GM18951 (cell line): Measurements from ENCODE around the gene PRR16.

Experiments used
- POLR2A ChIP-seq: IDR thresholded peaks from 4 replicates; pipeline ENCODE4 v1.6.1; 2011; ENCODE audit warnings: mild to moderate bottlenecking; ENCODE audit not compliant: insufficient read length, insufficient read depth; ENCODE audit errors: extremely low read depth
- in situ Hi-C: fragments of 300-500 bp; cut with MboI; formaldehyde crosslinking; loops from one replicate; pipeline ENCODE4 v1.12.0; 2022; ENCODE audit warnings: low sequenced_read_pairs, mixed read lengths, inconsistent platforms; ENCODE audit not compliant: unreplicated experiment

PRR16 gene

DNA sequence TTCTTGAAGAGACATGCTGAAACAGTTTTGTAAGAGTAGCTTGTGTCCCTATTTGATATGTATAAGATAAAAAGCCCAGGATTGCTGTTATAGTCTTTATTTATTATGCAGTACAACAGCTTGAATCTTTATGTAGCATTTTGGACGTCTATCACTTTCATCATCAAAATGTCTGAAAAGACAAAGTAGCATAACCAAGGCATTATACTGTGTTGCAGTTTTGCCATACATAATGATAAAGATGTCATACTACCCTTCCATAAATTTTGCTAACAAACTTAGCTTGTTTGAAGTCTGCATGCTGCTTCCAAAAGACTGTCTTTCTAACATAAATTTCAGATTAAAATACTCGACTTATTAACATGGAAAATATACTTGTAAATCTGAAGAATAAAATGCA is 127.8 kb downstream of the PRR16 start:
- in situ Hi-C loops = no loop called here
- no peak for TF ChIP-seq POLR2A

DNA sequence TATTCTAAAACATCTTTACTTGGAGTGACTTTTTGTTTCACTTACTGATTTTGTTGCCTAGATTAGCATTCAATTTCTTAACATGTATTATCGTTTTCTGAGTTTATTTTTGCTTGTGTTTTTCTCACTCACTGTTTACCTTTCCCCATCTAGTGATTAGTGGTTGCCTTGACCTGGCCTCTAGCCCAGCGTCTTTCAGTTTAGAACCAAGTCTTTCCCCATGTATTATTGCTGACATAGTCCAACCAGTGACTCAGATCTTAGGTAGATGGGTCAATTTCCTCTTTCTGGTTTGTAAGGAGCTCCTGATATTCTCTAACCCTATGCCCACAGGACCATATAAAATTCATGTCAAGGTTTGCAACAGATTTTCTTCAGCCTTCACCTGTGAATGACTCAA is 135.5 kb downstream of the PRR16 start:
- in situ Hi-C loops = no loop called here
- no peak for TF ChIP-seq POLR2A

DNA sequence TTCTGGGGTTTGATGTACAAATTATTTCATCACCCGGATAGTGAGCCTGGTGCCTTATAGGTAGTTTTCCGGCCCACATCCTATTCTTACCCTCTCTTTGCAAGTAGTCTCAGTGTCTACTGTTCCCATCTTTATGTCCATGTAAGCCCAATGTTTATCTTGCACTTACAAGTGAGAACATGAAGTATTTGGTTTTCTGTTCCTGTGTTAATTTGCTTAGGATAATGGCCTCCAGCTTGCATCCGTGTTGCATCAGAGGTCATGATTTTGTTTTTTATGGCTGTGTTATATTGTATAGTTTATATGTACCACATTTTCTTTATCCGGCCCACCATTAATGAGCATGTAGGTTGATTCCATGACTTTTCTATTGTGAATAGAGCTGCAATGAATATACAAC is 136.5 kb downstream of the PRR16 start:
- in situ Hi-C loops = no loop called here
- no peak for TF ChIP-seq POLR2A

DNA sequence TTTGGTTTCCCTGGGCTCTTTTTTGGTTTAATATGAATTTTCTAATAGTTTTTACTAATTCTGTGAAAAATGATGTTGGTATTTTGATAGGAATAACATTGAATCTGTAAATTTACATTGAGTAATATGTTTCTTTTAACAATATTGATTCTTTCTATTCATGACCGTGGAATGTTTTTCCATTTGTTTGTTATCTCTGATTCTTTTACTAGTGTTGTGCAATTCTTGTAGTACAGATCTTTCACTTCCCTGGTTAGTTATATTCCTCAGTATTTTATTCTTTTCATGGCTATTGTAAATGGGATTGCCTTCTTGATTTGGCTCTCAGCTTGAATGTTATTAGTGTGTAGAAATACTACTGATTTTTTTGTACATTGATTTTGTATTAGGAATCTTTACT is 137.9 kb downstream of the PRR16 start:
- TF ChIP-seq POLR2A = no peak
- in situ Hi-C loops = no loop called here

DNA sequence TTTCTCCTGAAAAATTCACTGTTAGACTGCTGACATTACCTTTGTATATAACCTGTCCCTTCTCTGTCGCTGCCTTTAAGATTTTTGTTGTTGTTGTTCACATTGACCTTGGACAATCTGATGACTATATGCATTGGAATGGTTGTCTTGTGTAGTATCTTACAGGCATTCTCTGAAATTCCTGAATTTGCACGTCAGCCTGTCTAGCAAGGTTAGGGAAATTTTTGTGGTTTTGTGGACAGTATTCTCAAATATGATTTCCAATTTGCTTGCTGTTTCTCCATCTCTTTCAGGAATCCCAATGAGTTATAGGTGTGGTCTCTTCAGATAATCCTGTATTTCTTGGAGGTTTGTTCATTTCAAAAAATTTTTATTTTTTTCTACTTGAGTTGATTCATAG is 140.8 kb downstream of the PRR16 start:
- in situ Hi-C loops = no loop called here
- no peak for TF ChIP-seq POLR2A

DNA sequence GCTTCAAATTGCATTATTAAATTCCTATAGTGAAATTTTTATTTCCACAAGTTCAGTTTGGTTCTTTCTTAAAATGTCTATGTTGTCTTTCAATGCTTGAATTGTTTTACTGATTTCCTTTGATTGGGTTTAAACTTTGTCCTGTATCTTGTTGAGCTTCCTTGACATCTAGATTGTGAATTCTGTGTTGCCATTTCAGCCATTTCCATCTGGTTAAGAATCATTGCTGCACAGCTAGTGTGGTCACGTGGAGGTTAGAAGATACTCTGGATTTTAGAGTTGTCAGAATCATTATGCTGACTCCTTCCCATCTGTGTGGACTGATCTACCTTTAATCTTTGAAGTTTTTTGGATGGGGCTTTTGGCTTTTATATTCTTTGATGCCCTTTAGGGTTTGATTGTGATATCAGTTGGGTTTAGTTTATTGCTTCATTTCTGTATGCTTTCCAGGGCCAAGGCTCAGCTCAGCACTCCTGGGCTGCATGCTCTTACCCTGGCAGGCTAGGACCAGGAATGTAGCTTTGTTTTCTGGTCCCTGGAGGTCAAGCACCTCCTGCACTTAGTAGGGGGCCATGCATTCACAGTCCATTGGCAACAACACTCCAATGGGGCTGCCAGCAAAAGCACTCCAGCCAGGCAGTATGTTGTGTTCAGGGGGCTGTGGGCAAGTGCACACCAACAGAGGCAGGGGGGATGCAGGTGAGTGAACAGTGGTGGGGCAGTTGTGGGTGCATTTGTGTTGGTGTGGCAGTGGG is 141.4 kb downstream of the PRR16 start:
- no peak for TF ChIP-seq POLR2A
- in situ Hi-C loops = no loop called here

DNA sequence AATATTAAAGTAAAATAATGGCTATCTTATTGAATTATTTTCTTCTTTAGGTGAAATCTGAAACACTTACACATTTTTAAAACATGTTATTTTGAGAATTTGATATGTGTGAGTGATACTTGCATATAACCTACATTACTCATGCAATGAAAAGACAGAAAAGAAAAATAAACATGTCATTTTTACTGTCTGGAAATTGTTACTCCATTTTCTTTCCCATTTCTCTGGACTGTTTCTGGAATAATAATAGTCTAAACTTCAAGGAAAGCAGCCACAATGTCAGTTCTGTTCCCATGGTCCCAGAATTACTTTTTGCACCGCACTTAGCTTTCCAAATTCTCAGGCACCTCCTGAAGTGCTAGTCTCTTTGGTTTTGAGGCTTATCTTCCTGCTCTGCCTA is 145.5 kb downstream of the PRR16 start:
- in situ Hi-C loops = no loop called here

DNA sequence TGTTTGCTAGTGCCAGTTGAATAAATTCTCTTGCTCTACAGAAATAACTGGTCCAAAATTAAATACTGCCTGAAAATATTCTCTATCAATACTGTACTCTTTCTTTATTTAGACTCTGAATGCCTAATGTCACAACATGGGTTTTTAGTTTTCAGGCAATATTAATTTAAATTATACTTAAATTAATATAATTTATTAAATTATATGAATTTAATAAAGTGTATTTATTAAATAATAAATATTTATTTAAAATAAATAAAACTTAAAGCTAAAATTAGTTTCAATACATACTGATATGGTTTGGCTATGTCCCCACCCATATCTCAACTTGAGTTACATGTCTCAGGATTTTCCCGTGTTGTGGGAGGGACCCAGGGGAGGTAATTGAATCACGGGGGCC is 146.0 kb downstream of the PRR16 start:
- in situ Hi-C loops = no loop called here

More for the DNA sequence above, 145.5 kb downstream of the PRR16 start:
- TF ChIP-seq POLR2A = no peak

DNA sequence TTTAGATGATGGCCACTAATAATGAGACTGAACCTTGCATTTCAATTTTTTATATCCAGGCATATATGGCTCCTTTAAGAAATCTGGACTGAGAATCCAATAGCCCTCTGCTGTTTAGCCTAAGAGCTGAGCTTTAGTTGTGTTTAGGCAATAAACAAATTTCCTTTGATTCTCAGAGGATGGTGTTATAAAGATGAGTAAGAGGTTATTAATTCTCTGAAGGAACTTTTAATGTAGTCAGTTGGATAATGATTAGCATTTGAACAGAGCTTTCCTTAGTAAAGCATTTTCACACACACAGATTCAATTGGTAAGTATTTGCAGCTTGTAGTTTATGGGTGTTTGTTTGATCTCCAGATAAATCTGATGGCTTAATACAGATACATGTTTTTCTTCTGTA is 149.6 kb downstream of the PRR16 start:
- in situ Hi-C loops = no loop called here
- TF ChIP-seq POLR2A = no peak

More for the DNA sequence above, 146.0 kb downstream of the PRR16 start:
- no peak for TF ChIP-seq POLR2A

DNA sequence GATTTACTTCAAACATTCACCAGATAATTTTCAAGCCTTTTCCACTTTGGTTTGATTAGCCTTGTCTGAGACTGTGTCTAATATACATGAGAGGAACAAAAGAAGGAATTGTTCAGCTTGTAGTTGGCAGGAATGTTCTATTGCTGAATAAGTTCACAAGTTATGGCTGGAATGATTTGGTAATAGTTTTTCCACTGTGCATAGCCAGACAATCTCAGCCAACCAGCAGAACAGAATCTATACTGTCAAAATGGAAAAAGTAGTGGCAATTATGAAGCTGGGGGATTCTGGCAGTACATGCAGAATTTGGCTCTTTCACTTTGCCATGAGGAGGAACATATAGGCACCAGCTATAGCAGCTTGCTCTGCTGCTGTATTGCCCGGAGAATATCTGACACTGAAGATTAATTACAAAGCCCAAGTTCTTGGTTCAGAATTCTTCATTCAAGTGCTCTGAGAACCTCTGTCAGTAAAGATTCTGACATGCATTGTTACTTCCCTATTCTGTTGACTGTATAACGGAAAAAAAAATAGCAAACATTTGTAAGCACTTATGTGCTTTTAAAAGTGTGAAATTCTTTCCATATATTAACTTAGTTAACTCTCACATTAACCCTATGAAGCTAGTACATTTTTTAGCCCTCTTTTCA is 150.6 kb downstream of the PRR16 start:
- in situ Hi-C loops = no loop called here
- TF ChIP-seq POLR2A = no peak

DNA sequence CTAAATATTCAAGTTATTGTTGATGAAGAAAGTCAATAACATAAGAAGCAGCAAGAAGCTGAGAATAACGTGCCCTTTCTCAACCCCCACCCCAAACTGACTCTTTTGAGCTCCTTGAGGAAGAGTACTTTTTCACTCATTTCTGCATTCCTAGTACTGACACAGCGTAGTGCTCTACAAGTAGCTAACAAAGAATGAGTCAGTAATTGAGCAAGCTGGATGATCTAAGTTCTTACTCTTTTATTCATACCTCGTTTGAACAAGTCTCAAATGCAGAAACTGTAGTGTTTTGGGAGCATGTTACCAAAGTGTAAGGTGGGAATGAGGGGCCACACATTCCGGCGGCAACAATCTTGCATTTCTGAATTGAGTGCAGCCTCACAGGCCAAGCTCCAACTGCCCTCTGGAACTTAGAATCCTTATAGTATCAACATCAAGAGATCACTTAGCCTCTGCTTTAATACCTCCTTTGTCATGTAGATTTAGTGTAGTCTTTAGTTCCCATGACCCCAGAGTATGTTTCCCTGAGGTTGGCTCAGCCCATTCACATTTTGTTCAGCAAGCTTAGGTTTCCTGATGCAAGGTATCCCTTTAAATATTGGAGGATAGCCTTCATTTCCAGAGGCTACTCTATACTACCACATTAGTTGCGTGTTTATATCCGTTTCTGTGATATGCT is 152.0 kb downstream of the PRR16 start:
- in situ Hi-C loops = no loop called here
- no peak for TF ChIP-seq POLR2A

DNA sequence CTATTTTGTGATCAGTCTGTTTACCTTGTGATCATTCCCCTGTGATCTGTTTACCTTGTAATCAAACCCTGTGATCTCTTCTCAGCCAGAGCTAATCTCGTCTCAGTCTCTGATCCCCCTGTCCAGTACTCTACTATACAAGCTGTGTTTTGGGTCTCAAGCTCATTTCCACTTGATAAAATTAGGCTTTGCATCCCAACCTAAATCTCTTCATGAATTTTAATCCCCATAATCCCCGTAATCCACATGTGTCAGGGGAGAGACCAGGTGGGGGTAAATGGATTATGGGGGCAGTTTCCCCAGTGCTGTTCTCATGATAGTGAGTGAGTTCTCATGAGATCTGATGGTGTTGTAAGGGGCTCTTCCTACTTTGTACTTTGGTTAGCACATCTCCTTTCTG is 157.2 kb downstream of the PRR16 start:
- in situ Hi-C loops = no loop called here
- TF ChIP-seq POLR2A = no peak

DNA sequence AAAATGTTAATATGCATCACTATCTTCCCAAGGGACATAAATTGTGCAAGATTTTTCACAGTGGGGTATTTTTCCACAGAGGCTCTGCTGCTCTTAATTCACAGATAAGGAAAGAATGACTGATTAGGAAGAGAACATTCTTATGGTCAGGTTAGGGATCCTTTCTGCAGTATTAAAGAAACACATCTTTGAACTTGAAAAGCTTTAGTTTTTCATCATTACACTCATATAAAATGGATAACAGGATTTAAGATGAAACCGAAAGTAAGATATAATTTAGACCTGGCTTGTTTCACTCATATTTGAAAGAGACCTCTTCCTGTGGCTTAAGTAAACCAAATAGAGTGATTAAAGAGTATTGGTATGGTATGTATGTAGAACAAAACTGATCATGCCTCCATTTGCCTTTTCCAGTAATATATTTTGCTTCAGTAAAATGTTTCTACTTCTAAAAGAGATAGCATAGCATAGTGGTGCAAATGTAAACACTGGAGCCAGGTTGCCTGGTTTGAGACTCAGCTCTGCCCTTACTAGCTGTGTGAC is 160.0 kb downstream of the PRR16 start:
- TF ChIP-seq POLR2A = no peak
- in situ Hi-C loops = no loop called here

DNA sequence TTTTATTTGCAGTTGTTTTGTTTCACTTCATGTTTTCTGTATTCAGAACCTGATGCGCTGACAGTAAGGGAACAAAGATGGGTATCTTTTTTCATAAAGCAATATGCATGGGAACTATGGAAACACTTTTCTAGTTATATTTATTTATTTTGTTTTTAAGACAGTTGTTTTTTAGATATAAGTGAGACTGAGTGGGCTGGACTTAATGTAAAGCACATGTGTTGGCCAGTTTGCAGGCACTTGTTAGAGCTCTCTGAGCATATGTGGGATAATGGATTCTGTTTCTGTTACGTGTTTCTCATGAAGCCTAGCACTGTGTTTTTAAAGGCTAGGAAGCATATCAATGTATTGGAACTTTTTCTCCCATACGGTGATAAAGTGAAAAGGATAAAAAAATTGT is 164.1 kb downstream of the PRR16 start:
- no peak for TF ChIP-seq POLR2A
- in situ Hi-C loops = no loop called here

DNA sequence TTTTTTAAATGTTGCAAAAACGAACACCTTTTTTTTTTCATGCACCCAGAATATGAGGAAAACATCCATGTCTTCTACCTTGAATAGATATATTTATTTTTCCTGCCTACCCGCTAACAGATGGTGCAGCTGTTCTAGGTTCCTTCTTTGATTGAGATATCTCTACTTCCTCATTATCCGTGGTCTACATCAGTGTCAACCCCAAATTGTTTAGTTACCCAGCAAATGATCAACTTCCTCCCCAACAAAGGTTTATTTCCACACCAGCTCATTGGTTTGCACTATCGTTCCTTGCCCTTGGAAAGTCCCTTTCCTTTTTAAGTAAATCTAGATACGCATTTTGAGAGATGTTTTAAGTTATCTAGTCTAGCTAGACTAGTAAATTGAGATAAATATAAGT is 166.4 kb downstream of the PRR16 start:
- TF ChIP-seq POLR2A = no peak
- in situ Hi-C loops = no loop called here
